NCI-H69 (cell line): ENCODE results near the gene ACSL5.
"Not testable (repeated sequence)": the region's sequence is repeated elsewhere in the genome, so short reads cannot be mapped to it uniquely, and the experiment has no call there.

Experiments
- DNase-seq: peaks from one replicate; lab custom pipeline; 2025; lab: John Stamatoyannopoulos, UW

ACSL5 gene

DNA sequence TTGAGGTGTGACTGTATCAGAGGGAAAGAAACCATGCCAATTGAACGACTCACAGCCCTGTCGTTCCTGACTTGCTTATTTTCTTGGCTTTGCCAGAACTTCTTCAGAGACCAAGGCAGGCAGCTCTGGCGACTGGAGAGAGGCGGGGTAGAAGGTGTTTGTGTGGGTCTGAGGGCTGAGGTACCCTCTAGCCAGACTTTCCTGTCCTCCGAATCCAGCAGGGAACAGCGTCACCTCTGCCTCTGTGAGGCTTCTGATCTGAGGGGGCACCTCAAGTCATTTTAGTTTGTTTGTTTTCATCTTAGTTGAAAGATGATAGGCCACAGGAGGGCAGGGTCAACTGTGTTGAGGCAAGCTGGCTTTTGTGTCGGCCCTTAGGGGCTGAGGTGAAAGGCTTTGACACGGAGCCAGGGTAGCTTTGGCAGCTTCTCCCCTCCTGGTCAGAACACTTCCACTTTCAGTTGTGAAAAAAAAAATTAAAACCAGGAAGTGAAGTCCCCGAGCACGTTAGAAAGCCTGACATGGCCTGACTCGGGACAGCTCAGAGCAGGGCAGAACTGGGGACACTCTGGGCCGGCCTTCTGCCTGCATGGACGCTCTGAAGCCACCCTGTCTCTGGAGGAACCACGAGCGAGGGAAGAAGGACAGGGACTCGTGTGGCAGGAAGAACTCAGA lies 1.9 kb downstream of the ACSL5 start:
- no peak for DNase-seq

- DNase-seq, result no peak
Measured at GRCh38 chr10:112376396-112376790, 2.5 kb downstream of the ACSL5 start.

GRCh38 chr10:112377116-112377515 lies 3.2 kb downstream of the ACSL5 start:
- not testable (repeated sequence) for DNase-seq

DNA sequence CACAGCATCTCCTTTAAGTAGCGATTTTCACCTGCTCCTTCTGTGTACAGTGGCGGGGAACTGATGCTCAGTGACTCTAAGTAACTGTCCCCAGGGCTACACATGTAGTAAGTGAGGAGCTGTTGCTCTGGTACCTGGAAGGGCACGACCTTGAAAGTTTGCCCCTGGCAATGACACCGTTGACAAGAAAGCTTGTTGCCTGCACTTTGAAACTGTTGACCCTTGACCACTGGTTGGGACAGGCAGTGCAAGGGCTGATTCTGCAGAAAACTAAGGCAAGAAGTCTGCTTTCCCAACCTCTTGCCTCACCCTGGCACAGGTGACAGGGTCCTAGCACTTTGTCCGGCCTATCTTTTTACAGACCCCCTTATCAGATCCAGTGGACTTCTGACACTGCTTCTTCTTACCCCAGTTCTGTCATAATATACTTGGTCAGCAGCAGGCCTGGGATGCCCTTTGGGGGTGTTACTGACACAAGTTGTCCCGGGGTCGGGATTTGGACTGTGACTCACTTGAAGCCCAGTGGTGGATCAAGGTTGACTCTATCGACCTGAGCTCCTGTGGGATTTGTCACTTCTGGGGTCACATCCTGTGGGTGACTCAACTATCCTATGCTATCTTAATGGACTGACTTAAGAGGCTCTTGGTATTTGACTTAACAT lies 5.8 kb downstream of the ACSL5 start:
- DNase-seq, result no peak

- no peak for DNase-seq
Measured at GRCh38 chr10:112382515-112383235, 8.8 kb downstream of the ACSL5 start.

- no peak for DNase-seq
Measured at GRCh38 chr10:112383325-112383724, 9.4 kb downstream of the ACSL5 start.

DNA sequence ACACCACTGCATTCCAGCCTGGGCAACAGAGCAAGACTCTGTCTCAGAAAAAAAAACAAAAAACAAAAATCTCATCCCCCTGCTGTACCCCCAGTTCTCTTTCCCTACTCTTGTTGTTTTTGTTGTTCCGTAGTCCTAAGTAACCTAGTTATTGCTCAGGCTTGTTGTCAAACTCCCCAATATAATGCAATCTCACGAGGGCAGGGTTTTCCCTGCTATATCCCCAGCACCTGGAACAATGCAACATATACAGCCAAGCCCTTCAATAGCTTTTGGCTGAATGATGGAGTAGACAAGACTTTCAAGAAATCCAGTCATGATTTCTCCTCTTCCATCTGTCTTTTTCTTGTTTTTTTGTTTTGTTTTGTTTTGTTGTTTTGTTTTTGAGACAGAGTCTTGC lies 10.2 kb downstream of the ACSL5 start:
- DNase-seq, result no peak

- no peak for DNase-seq
Measured at GRCh38 chr10:112385201-112385600, 11.3 kb downstream of the ACSL5 start.

DNA sequence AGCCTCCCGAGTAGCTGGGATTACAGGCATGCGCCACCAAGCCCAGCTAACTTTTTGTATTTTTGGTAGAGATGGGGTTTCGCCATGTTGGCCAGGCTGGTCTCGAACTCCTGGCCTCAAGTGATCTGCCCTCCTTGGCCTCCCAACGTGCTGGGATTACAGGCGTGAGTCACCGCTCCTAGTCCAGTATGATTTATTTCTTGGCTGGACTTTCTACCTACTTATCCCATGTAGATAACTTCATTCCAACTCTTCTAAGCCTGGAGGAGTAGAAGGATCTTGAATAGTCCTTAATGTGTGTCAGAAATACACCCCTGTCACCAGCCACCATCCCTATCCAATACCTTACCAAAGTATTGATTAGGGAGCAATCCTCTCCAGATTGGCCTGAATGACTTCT lies 14.1 kb downstream of the ACSL5 start:
- not testable (repeated sequence) for DNase-seq

DNA sequence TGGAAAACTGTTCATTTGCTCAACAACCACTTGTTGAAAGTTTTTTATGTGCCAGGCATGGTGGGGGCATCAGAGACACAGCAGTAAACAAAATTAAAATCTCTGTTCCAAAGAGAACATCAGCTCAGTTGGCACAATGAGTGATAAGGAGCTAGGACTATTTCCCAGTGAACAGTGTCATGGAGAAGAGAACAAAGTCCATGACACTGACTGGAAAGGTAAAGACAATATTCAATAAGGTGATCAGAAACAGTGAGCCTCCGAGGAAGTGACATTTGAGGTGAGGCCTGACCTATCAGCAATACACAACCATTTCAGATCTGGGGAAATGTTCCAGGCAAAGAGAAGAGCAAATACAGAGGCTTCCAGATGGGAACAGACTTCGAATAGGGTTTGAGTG lies 14.6 kb downstream of the ACSL5 start:
- no peak for DNase-seq

DNA sequence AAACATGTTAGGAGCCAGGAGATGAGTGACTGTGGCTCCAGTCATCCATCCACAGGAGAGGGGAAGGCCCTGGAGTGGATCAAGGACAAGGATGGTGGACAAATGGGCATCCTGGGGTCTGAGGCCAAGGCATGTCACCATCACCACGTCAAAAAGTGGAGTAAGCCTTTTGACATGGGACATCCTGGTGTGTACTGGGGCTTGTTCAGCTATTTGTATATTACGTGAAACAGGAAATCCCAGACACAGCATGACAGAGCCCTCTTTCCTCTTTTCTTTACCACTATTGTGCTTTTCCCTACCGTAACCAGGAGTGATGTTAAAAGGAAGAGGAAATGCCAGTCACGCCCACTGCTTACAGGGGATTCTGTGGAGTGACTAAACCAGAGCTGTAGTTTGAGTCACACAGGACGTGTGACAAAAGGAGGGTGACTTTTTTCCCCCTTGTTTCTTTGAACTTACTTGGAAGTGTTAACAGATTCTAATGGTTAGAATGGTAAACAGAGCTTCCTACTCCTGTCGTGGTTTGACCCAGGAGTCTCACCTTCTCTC lies 15.4 kb downstream of the ACSL5 start:
- DNase-seq, result no peak

GRCh38 chr10:112390125-112390703 lies 16.3 kb downstream of the ACSL5 start:
- DNase-seq, result no peak

- DNase-seq, result no peak
Measured at GRCh38 chr10:112393341-112393740, 19.4 kb downstream of the ACSL5 start.

DNA sequence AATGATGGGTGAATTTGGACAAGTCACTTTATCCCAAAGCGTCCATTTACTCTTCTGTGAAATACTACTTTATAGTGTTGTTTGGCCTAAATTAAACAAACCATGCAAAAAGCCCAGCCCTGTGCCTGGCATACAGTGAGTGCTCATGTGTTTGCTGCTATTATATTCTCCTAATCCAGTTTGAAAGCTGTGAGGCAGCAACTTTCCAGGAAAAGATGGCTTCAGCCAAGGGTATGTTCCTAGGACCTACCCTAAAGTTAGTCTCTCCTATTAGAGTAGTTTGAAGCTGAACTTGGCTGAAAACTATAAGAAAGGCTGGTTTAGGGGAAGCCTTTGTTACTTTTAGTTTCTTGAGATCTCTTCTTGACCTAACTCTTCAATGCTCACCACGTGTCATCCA lies 19.9 kb downstream of the ACSL5 start:
- no peak for DNase-seq

DNA sequence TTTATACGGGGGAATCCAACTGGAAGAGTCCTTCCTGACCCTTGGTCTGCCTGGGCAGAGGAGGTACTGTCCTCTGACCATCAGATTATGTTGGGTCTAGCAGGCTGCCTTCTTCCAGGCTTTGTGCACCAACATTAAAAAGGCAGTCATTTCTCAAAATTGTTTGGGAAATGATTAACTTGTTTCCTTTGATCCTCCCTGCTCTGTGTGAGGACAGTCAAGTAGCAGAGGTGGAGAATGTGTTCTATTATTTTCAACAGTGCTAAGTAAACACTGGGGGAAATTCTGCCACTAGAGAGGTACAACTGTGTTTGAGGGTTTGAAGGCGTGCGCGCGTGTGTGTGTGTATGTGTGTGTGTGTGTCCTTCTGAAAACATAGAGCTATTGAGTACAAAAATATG lies 20.6 kb downstream of the ACSL5 start:
- DNase-seq, result no peak

- no peak for DNase-seq
Measured at GRCh38 chr10:112395809-112396530, 22.1 kb downstream of the ACSL5 start.

DNA sequence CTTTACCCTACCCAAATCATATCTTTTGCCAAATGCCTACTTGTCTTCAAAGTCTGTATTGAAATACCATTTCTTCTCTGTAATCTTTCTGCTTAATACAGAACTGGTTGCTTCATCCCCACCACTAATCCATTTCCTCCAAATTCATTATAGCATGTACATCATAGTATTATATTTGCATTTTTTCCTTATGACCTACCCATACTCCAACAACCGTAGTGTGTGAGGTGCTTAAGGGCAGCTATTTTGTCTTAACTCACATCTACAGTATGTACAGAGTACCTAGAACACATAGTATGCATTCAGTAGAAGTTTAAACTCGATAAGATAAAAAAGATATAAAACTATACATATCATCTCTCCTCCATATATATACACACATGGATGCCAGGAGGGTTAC lies 23.7 kb downstream of the ACSL5 start:
- no peak for DNase-seq

GRCh38 chr10:112402917-112403316 lies 29.0 kb downstream of the ACSL5 start:
- no peak for DNase-seq

DNA sequence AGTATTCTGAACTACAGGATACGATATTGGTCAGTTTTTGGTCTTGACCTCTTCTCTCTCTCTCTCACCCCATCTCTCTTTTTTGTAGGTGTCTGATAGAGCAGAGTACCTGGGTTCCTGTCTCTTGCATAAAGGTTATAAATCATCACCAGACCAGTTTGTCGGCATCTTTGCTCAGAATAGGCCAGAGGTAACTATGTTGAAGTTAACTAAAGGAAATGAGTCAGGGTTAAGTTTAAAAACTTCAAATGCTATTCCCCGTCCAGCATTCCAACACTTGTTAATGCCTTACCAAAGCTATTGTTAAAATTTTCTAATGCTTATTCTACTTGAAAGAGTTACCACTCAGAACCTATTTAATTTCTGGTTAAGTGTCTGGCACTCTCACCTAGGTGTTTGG lies 30.7 kb downstream of the ACSL5 start:
- DNase-seq, result no peak

GRCh38 chr10:112406806-112407205 lies 32.9 kb downstream of the ACSL5 start:
- DNase-seq, result not testable (repeated sequence)

DNA sequence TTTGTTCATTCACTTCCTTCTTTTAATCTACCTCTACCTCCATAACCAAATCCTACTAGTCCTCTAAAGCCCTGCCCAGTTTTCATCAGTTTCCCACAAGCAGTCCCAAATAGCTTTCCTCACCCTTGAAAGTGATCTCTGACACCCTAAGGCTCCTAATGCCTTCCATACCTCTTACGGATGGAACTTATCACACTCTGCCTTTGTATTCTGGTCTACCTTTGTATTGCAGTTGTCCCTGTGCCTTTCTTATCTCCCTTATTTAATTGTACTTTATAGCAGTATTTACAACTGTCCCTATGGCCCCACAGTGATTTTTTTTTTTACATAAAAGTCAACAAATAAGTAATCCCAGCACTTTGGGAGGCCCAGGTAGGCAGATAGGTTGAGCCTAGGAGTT lies 33.8 kb downstream of the ACSL5 start:
- DNase-seq, result no peak

GRCh38 chr10:112409299-112409698 lies 35.4 kb downstream of the ACSL5 start:
- no peak for DNase-seq
